HUDEP-2 (cell line): Measurements from ENCODE around the gene BZW2.

Experiments used
- DNase-seq, 76 experiments: peaks; one replicate each; lab custom pipeline; 2025; ENCODE audit not compliant: unreplicated experiment in 76 of 76; lab: John Stamatoyannopoulos, UW

The BZW2 gene

DNA sequence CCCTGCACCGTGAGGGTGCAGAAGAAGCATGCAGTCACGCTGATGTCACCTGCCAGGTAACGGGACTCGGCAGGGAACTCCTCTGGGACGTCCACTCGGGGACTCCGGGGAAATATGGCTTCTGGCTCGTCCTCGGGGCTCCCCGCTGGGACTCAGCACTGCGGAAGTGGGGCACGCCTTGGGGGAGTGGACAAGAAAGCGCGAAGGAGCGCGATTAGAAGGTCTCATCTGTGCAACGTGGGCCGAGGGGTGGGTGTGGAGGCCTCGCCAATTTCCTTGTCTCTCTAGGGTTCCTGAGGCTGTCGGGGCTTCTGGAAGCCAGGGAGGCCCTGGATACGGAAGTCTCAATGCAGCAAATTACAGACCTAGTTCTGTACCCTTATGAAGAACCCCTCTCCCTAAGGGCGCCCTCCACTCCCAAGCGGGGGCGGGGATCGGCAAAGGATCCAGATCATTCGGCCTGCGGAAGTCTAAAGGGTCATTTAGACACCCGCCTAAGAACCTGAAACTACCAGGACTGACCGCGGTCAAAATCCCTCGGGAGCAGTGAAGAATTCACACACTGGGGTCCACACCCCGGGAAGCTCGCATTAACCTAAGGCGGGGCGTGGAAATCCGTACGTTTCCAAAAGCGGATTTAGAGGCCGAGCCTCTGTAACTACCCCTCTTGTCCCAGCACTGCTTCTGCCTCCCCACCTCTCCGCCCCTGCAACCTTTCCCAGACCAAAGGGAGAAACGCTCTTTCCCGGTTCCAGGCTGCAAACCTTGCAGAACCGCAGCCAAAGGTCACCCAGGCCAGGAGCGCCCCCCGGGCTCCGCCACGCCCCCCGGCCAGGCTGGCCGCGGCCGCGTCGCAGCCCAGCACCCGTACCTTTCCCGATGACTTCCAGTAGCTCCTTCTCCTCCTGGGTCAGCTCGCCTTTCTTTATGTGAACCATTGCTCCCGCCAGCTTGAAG lies 1.1 kb upstream of the BZW2 start:
- DNase-seq: peak in 73 of 76 experiments; percentile 17 to 84 (median 69)

DNA sequence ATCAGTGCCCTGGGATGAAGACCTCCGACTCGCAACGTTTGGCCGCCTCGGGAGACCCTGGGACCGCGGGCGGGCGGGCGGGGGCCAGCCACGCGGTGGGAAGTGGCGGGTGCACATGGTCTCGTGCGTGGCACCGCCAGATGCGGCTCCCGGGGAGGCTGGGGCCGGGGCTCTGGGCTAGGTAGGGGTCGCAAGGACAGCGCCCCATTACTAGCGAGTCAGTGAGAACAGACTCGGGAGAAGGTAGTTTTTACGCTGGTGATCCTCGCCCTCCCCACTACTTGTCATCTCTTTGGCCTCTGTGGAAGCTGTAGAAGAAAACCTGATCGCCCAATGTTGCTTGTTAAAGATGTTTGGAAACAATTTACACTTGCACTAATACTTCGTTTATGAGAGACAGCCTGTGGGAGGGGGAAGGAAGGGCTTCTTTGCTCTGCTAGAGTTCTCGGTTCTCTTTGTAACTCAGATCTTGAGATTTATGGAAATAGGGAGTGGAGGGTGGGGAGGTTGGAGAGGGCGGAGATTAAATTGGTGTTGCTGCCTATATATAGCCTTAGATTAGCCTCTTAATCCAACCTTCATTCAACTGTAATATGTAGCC lies 591 bp downstream of the BZW2 start:
- peak in 9 of 76 experiments; percentile 3 to 58 (median 35) for DNase-seq

DNA sequence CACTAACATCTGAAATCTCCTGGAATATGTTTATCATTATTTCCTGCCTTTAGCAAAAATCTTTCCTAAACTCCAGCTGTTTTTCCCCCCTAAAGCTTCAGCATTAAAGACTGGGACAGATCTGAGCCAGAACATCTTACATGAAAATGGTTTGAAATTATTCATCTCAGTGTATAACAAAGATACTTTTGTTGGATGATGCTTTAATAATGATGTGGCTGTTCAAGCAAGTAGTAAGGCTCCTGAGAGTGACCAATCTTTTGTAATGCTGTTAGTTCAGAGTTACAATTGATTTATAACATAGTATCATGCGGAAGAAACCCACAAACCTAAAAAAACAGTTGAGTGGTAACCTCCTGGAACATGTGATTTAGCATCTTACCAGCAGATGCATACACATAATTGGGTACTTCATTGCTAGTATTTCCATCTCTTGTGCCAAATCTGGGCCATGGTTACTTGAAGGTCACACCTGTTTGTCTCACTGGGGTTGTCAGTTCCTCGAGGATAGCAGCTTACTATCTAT lies 1.5 kb downstream of the BZW2 start:
- DNase-seq: no peak

DNA sequence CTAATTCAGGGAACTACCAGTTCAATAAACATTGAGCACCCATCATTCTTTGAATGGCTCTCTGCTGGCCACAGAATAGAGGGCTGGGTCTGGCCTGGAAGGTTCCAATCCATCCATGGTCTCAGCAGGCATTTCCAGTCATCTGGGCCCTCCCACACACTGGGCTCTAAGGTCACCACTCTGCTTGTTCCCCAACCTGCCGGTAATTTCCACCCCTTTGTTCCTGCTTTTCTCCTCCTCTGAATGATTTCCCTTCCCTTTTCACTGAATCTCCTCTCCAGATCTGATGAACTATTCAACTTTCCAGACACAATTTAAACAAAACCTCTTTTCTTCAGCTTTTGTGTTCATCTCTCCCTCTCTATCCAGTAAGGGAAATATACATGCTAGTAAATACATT lies 2.6 kb downstream of the BZW2 start:
- peak in 1 of 76 experiments; percentile 11 for DNase-seq

DNA sequence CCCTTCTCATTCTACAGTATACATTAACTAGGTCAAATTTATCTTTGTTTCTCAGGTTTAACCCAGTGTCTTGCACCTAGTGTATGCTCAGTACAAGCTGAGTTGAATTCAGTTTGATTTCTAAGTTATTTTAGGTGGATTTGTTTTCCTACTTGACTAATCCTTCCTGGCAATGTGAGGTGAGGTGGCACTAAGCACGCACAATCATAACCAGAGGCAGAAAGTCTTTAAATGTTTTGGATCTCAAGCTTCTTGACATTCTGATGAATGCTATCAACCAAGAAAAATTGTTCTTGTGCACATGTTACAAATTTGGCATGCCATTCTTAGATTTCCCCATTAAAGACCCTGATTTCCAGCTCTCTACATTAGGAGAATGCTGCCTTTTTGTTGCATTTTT lies 3.2 kb downstream of the BZW2 start:
- no peak for DNase-seq

DNA sequence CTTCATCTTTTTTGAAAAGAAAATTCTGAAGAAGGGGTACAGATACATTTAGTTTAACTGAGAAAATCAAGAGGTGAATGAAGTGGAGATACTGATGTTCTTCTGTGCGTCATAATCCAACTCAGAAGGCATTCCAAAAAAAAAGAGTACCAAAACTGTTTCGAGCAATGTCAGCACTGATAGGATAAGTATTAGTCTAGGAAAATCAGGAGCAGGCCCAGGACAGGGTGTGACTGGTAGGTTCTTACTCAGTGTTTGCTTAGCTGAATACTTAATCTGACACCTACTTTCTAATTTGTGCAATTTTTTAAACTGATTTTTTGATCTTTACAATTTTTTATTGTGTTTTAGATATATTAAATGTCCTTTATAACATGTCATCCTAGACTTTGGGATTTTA lies 4.3 kb downstream of the BZW2 start:
- DNase-seq: no peak

DNA sequence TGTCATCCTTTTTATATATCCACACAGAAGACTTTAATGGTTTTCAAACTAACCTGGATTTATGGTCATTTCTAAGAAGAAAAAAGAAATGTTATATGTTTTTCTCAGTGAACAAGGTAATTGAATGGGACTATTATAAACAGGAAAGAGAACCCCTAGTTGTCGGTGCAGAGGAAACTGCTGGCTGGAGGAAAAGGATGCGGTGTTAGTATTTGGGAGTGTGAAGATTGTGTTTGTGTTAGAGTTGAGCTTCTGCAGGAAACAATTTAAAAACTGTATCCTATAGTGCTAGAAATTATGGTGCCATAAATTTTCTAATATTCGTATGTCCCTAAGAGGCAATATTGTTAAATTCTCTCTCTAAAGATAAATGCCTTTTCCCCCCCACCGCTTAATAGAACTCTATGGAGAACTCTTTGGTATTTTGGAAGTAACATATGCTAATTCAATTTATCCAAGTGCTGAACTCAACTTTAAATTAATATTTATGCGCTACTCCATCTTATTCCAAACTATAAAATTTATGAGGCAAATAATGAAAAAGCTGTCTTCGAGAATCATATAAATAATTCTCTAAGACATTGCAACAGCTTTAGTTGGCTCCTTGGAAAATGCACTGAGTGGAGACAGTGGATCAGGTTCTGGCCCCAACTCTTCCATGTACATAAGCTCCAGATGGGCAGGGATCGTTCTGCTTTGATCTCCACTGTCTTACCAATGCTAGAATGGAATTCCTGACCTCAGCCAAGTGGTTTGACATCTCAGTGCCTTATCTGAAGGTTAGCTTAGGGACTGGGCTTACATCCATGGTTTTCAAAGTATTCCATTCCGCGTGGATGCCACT lies 5.6 kb downstream of the BZW2 start:
- DNase-seq: no peak

DNA sequence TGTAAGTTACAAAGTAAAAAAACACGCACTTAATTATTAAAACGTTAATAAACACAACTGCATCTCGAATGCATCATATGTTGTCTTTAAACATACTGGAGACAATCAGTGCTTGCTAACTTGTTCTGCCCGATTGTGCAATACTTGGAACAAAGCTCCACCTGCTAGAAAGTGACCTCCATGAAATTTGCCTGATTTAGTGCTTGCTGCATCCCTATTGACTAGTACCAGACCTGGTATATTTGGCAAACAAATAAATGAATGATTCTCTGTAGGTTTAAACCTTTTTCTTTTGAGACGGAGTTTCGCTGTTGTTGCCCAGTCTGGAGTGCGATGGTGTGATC lies 6.2 kb downstream of the BZW2 start:
- no peak for DNase-seq

DNA sequence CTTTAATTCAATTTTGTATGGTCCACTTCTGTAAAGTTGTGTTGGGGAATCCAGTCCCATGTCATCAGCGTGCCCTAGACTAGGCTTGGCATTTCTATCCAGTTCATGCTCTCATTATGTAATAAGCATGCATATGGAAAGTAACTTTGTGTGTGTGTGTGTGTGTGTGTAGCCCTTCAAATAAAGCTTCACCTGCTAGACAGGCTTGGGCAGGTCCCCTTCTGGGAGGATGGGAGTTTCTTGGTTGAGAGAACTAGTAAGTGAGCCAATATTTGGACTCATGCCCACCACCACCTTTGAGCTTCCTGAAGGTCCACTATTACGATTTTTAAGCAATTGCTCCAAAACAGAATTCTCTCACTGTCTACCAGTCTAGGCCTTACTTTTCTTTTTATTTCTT lies 6.9 kb downstream of the BZW2 start:
- no peak for DNase-seq

DNA sequence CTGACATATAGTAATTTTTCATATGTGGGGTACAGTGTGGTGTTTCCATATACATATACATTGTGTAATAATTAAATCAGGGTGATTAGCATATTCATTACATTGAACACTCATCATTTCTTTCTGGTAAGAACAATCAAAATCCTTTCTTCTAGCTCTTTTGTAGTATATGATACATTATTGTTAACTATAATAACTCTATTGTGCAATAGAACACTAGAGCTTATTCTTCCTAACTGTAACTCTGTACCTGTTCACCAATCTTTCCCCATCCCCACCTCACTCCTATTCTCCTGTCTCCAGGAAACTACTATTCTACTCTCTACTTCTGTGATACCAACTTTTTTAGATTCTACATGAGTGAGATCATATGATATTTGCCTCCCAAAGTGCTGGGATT lies 9.4 kb downstream of the BZW2 start:
- DNase-seq: no peak

DNA sequence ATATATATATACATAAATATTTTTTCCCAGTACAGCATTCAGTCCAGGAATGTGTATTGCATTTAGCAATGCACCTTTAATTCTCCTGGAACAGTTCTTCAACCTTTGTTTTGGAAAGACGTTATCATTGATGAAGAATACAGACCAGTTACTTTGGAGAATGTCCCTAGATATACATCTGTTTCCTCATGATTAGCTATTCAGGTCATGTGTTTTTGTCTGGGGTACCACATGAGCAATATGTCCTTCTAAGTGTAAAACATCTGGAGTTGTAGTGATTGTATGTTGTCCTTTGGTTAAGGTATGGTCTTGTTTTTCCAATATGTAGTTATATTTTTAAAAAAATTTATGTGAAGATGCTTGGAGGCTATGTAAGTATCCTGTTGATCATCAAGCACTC lies 10.2 kb downstream of the BZW2 start:
- peak in 3 of 76 experiments; percentile 10 to 18 (median 15) for DNase-seq

DNA sequence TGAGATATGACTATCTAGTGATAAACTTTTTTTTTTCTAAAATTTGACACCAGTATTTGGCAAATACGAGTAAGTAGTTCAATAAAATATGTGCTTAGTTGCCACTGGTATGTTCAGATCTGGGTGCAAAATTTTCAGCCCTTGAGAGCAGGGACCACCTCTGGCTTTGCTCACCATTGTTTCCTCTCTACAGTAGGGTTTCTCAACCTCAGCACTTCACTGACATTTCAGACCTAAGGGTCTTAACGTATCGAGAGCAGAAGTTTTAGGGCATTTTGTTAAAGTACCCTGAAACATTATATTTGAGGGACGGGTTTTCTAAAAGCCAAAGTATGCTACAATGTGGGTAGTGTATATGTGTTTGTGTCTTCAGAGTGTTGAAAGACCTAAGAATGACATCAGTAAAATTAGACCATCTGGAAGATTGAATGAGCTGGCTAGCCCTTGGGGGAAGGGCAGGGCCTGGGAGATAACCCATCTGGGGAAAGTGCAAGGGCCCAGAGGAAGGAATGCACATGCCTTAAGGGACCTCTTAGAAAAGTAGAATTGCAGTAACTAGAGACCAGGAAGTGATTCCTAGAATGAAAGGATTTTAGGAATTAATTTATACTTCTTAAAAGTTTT lies 11.8 kb downstream of the BZW2 start:
- peak in 67 of 76 experiments; percentile 6 to 78 (median 50) for DNase-seq

DNA sequence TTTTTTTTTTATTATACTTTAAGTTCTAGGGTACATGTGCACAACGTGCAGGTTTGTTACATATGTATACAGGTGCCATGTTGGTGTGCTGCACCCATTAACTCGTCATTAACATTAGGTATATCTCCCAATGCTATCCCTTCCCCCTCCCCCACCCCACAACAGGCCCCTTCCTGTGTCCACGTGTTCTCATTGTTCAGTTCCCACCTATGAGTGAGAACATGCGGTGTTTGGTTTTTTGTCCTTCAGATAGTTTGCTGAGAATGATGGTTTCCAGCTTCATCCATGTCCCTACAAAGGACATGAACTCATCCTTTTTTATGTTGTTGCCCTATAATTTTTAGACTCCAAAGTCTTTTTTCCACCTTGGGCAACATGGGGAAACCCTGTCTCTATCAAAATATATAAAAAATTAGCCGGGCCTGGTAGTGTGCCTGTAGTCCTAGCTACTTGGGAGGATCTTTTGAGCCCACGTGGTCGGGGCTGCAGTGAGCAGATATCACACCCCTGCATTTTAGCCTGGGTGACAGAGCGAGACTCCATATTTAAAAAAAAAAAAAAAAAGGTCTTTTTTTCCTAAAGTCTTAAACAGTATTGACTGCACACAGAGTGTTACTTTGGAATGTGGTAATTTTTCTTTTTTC lies 14.0 kb downstream of the BZW2 start:
- peak in 73 of 76 experiments; percentile 10 to 78 (median 52) for DNase-seq

DNA sequence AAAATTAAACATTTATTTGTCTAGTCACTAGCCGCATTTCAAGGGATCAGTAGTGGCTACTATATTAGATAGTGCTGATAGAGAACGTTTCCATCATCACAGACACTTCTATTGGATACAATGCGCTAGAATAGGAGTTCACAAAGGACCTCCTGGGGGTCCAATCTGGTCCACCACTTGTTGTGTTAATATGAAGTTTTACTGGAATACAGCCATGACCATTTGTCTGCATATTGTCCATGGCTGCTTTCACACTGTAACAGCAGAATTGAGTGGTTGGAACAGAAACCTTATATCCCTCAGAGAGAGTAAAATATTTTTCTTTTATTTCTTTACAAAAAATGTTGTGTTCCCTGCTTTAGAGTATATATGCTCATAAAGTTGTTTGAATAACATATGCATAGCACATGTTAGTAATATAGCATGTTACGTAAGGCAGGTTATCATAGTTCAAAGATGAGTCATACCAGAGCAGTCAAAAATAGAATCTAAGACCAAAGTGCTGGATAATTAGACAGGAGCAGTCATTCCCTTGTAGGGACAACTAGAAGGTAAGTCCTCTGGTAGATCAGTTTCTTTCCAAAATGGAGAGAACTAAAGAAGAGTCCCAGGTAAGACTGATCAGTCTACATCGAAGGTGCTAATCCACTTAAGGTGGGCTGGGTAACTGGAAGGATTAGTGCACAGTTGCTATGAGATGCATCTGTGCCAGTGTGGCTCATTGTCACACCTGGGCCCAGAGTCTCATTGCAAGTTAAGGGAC lies 14.9 kb downstream of the BZW2 start:
- peak in 13 of 76 experiments; percentile 4 to 60 (median 28) for DNase-seq

DNA sequence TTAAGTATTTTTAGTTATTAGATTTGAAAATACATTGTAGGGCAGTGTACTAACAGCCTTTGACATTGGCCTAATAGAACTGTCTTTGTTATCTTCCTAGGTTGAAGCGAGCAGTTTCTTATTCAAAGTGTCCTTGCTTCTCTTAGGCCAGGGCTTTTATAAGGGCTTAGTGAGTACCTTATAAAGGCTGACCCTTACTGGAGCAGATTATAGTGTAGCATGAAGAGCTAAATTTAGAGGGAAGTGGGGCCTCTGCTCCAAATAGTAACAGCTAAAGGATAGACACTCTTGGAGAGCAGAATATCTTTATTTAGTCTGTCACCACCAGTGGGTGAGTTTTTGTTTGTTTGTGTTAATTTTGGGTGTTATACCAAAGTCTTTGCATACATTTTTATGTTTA lies 15.9 kb downstream of the BZW2 start:
- DNase-seq: no peak

DNA sequence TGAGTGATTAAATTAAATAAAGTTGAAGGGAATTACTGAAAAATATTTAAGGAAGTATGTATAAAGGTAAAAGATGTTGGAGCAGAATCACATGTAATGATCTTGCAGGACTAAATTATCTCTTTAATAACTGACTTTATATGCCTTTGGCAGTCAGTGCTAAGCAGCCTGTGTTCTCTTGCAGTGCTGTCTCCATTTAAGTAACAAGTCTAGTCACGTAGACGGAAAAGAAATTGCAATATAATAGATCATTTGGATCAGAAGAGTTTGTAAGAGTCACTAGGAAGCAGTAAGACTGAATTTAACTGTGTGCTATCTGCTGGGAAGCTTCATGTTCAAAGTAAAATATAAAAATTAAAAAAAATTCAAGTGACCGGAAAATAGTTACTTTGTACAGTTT lies 21.4 kb downstream of the BZW2 start:
- no peak for DNase-seq

DNA sequence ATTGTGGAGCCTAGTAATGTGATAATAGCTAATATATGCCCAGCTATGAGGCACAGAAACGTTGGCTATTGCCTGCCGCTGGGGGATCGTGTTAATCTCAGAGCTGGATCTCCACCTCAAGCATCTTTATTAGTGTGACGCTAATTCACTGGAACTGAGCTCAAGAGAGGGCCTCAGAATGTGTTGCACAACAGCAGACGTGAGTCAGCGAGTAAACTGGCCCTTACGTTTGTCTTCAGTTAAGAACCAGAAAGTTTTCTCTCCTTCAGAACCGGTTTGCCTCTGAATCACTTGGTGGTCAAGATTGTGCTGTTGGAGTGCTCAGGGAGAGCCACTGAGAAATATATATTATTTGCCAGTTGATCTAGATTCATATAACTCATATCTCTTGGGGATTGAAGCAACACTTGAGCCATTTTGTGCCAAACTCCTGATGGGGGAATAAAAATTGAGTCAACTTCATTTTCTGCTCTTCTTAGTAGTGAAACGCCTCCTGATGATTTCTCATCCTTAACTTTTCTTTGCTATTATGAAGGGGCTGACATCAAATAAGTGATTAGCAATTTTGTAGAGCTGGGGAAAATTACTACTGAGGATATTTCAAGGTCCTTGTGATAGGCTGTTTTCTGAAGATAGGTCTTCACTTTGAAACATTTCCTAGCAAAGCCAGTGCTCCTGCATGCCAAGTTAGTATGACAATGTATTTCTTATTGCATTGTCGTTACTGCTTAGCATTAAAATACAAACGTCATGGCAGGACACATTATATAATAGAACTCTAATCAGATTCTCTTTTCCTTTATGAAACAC lies 22.3 kb downstream of the BZW2 start:
- no peak for DNase-seq

DNA sequence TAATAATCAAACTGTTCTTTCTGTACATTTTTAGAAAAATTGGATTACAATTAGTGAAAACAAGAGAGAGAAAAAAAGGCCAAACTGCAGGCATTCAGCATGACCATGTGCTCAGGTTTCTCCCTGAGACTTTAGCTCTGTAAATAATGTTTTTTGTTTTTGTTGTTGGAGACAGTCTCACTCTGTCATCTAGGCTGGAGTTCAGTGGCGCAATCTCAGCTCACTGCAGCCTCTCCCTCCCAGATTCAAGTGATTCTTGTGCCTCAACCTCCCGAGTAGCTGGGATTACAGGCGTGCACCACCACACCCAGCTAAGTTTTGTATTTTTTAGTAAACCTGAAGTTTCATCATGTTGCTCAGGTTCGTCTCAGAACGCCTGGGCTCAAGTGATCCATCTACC lies 23.0 kb downstream of the BZW2 start:
- no peak for DNase-seq

DNA sequence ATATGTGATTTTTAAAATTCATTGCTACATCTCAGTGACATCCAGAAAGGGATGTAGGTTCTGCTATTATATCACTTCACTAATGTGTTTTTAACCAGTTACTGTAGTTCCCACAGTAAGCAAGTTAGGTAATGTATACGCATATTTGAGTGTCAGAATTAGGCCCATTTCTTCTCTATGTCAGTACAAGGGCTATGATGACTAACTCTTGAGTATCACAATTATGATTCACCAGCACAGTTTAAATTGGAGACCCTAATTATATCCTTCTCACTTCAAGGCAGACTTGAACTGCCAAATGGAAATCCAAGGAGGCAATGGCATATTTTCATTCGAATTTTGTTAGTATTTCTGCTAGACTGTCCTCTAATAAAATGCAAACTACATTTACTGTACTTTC lies 23.6 kb downstream of the BZW2 start:
- no peak for DNase-seq
